Thyroid gland (tissue), 4 donors: ENCODE measurements around the gene CCT8L2.

Source experiments
- CTCF ChIP-seq, 6 experiments: fragments of 200-600 bp in 3 of 6; fragments of 450-650 bp in 3 of 6; sonication (generic) in 3 of 6; IDR thresholded peaks; one replicate each; pipeline ENCODE4 v1.5.1; 2016 to 2019; ENCODE audit warnings: antibody characterized with exemption in 6 of 6, mild to moderate bottlenecking in 2 of 6, inconsistent platforms in 1 of 6, moderate library complexity in 1 of 6
- POLR2A ChIP-seq, 2 donors: fragments of 450-650 bp; IDR thresholded peaks; one replicate each; pipeline ENCODE4 v1.6.1; 2017; ENCODE audit warnings: antibody characterized with exemption in 2 of 2, mild to moderate bottlenecking in 2 of 2, moderate library complexity in 1 of 2

- TF ChIP-seq CTCF (IDR thresholded peaks at IDR 0.05) = no peak
- TF ChIP-seq POLR2A (IDR thresholded peaks at IDR 0.05) = no peak
These were observed 24.2 kb downstream of the CCT8L2 start for GRCh38 chr22:16568425-16568758.
